GM18505 (cell line): ENCODE data around the gene ZBTB5.
A peak's percentile ranks its signal among the peaks of the same experiment; 100 is the strongest.
"Not testable (repeated sequence)": the region's sequence is repeated elsewhere in the genome, so short reads cannot be mapped to it uniquely, and the experiment has no call there.

Source experiments
- ATAC-seq: cut with Tn5 transposase; IDR thresholded peaks from one replicate; pipeline ENCODE4 v1.9.1; 2021; ENCODE audit not compliant: unreplicated experiment
- POLR2A ChIP-seq: IDR thresholded peaks from 4 replicates; pipeline ENCODE4 v1.6.1; 2011; ENCODE audit warnings: borderline replicate concordance; ENCODE audit not compliant: insufficient read depth, insufficient read length; ENCODE audit errors: extremely low read depth

Gene ZBTB5

GRCh38 chr9:37501957-37502596, 36.8 kb upstream of the ZBTB5 start:
- ATAC-seq: no peak

GRCh38 chr9:37499297-37499696, 34.0 kb upstream of the ZBTB5 start:
- no peak for TF ChIP-seq POLR2A
- ATAC-seq: no peak

More at GRCh38 chr9:37501957-37502596, 36.8 kb upstream of the ZBTB5 start:
- no peak for TF ChIP-seq POLR2A

GRCh38 chr9:37498457-37498856, 33.2 kb upstream of the ZBTB5 start:
- TF ChIP-seq POLR2A: no peak
- ATAC-seq: no peak

- TF ChIP-seq POLR2A: no peak
- no peak for ATAC-seq
Measured at GRCh38 chr9:37497320-37497719, 32.1 kb upstream of the ZBTB5 start.

- ATAC-seq: no peak
- TF ChIP-seq POLR2A: peak; percentile 23
Measured at GRCh38 chr9:37496020-37496419, 30.8 kb upstream of the ZBTB5 start.

GRCh38 chr9:37495571-37495970, 30.3 kb upstream of the ZBTB5 start:
- ATAC-seq: no peak
- TF ChIP-seq POLR2A: no peak

GRCh38 chr9:37491939-37492338, 26.7 kb upstream of the ZBTB5 start:
- no peak for ATAC-seq
- TF ChIP-seq POLR2A: no peak

GRCh38 chr9:37486616-37487548, 21.6 kb upstream of the ZBTB5 start:
- TF ChIP-seq POLR2A: no peak
- ATAC-seq: no peak

GRCh38 chr9:37486256-37486615, 21.0 kb upstream of the ZBTB5 start:
- no peak for TF ChIP-seq POLR2A
- ATAC-seq: no peak

GRCh38 chr9:37485389-37486255, 20.4 kb upstream of the ZBTB5 start, which contains the start of gene POLR1E:
Gene POLR1E (plus strand): TSS chr9:37485948. CDS start chr9:37486048, 100 bp downstream.
- peak; percentile 92 for ATAC-seq
- TF ChIP-seq POLR2A: peak; percentile 93

- no peak for TF ChIP-seq POLR2A
Measured at GRCh38 chr9:37480759-37481158, 15.5 kb upstream of the ZBTB5 start.

GRCh38 chr9:37477987-37478619, 12.9 kb upstream of the ZBTB5 start:
- not testable (repeated sequence) for ATAC-seq

More at GRCh38 chr9:37480759-37481158, 15.5 kb upstream of the ZBTB5 start:
- ATAC-seq: no peak

- not testable (repeated sequence) for ATAC-seq
Measured at GRCh38 chr9:37477443-37477842, 12.2 kb upstream of the ZBTB5 start.
